Measurements from ENCODE around the gene ACTN4. TPM values are rescaled to one million over a fixed set of nuclear protein-coding genes. Genes with fewer than 3 reads are reported as not detected.
A peak's percentile ranks its signal among the peaks of the same experiment; 100 is the strongest.

Gene ACTN4
- polyA plus RNA-seq, 2 donors = 261 to 376 TPM

DNA sequence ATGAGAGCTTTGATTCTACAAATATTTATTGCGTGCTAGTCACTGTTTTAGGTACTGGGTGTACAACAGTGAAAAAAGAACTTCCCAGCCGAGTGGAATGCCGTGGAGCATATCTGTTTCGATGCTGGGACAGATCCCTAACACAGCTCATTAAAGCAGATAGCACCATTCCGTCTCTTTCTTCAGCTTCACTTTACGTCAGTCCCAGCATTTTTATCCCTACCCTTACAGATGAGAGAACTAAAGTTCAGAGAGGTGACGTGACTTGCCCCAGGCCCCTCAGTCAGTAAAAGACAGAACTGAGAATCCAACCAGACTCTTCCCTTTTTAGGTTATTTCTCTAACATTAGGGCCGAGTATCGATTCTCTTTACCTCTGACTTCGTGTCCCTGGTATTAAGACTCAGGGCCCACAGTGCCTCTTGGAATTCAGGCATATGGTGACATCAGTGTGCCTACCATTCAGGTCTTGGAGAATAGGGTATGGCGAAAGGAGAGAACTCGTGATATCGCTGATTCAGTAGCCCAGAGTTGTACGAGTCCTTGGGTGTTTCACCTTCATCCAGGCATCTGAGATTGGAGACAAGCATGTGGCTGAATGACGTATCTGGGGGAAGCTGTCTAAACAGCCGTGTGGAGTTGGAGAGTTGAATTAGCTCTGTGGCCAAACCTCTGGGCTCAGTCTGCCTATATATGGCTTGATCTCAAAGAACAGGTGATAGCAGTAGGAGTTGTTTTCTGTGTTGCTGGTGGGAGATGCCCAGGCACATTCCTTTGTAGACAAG lies 27.1 kb downstream of the ACTN4 start:
- Histone ChIP-seq H3K27ac (ENCODE audit: low read depth in 2 of 2, low read length in 1 of 2) (peak overlapping the region; percentile 84 to 93), H3K4me1 (ENCODE audit: control insufficient read depth in 2 of 2, insufficient read depth in 2 of 2, low read length in 1 of 2) (peaks cover 12 to 28% of the 10 kb centered on the region in 2 donors), H3K9me3 (ENCODE audit: control insufficient read depth in 2 of 2, insufficient read depth in 1 of 2, low read depth in 1 of 2, low read length in 1 of 2) (no peaks in the 10 kb centered on the region), H3K27me3 (ENCODE audit: control insufficient read depth in 1 of 2, insufficient read depth in 2 of 2, low read length in 2 of 2) (no peaks in the 10 kb centered on the region), H3K4me3 (ENCODE audit: low read depth in 1 of 2, low read length in 2 of 2) (no peak overlapping the region), H3K36me3 (ENCODE audit: control insufficient read depth in 2 of 2, insufficient read depth in 2 of 2, low read length in 1 of 2) (peaks cover 0 to 3% of the 10 kb centered on the region in 2 donors)
- 46 to 57% methylated on average over 16 of the region's 16 CpGs for WGBS, 2 donors

DNA sequence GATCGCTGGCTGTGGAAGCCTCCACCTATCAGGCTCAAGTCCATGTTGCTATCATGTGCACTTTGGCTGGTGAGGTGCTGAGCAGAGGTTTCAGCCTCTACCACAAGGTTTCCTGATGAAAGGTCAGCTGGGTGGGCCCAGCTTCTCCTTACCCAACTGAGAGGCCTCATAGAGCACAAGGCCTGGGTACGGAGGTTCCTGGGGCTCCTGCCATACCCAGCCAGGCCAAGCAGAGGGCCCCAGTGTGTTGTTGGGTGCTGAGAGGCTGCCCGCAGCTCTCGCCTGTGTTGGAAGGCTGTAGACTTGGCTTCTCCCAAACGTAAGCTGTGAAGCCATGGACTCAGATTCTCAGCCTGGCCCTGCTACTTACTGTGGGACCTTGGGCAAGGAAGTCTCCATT lies 28.2 kb downstream of the ACTN4 start:
- Histone ChIP-seq H3K27me3 (ENCODE audit: control insufficient read depth in 1 of 2, insufficient read depth in 2 of 2, low read length in 2 of 2) (no peaks in the 10 kb centered on the region), H3K4me1 (ENCODE audit: control insufficient read depth in 2 of 2, insufficient read depth in 2 of 2, low read length in 1 of 2) (peaks cover 11 to 24% of the 10 kb centered on the region in 2 donors), H3K27ac (ENCODE audit: low read depth in 2 of 2, low read length in 1 of 2) (peak overlapping the region; percentile 84 to 93), H3K4me3 (ENCODE audit: low read depth in 1 of 2, low read length in 2 of 2) (no peak overlapping the region), H3K36me3 (ENCODE audit: control insufficient read depth in 2 of 2, insufficient read depth in 2 of 2, low read length in 1 of 2) (peaks cover 0 to 3% of the 10 kb centered on the region in 2 donors), H3K9me3 (ENCODE audit: control insufficient read depth in 2 of 2, insufficient read depth in 1 of 2, low read depth in 1 of 2, low read length in 1 of 2) (no peaks in the 10 kb centered on the region)
- 72 to 73% methylated on average over 5 of the region's 5 CpGs for WGBS, 2 donors

DNA sequence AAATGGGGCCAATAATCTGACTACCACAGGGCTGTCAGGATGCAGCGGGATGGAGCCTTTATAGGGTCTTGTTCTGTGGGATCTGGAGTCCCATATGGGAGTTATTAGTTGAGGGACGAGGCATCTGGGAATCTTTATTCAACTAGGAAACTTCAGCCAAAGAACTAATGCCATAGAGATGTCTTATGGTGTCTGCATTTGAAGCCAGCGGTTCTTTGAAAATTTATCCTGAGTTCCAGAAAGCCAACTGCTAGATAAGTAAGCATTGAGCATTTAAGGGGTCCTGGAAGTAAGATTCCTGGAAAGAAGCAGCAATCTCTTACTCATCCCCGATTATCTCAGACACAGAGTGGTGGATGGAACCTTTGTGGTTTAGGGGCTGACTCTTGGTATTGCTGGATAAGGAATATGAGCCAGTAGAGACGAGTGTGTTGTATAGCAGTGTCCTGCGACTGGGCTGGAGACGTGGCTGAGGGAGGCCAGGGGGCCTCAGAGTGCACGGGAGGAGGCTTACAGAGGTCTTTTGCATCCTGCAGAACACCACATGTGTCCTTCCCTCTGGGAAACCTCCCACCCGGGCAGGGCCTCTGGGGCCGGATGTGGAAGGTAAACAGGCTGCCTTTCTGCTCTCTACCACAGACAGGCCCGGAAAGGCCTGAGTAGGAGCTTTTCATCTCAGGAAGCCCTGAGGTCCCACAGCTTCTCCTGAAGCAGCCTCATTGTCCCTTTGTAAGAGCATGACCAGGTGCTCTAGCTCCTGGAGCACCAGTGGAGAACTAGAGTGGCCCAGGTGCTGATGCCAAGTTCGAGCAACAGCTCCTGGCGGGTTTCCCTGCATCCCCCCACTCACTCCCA lies 28.8 kb downstream of the ACTN4 start:
- H3K4me3 ChIP-seq (ENCODE audit: low read depth in 1 of 2, low read length in 2 of 2) = no peak overlapping the region
- H3K27me3 ChIP-seq (ENCODE audit: control insufficient read depth in 1 of 2, insufficient read depth in 2 of 2, low read length in 2 of 2) = no peaks in the 10 kb centered on the region
- peak overlapping the region; percentile 84 to 93 for H3K27ac ChIP-seq (ENCODE audit: low read depth in 2 of 2, low read length in 1 of 2)
- no peaks in the 10 kb centered on the region for H3K9me3 ChIP-seq (ENCODE audit: control insufficient read depth in 2 of 2, insufficient read depth in 1 of 2, low read depth in 1 of 2, low read length in 1 of 2)
- 40 to 43% methylated on average over 13 of the region's 13 CpGs for WGBS, 2 donors
- peaks cover 11 to 24% of the 10 kb centered on the region in 2 donors for H3K4me1 ChIP-seq (ENCODE audit: control insufficient read depth in 2 of 2, insufficient read depth in 2 of 2, low read length in 1 of 2)
- peaks cover 0 to 5% of the 10 kb centered on the region in 2 donors for H3K36me3 ChIP-seq (ENCODE audit: control insufficient read depth in 2 of 2, insufficient read depth in 2 of 2, low read length in 1 of 2)

DNA sequence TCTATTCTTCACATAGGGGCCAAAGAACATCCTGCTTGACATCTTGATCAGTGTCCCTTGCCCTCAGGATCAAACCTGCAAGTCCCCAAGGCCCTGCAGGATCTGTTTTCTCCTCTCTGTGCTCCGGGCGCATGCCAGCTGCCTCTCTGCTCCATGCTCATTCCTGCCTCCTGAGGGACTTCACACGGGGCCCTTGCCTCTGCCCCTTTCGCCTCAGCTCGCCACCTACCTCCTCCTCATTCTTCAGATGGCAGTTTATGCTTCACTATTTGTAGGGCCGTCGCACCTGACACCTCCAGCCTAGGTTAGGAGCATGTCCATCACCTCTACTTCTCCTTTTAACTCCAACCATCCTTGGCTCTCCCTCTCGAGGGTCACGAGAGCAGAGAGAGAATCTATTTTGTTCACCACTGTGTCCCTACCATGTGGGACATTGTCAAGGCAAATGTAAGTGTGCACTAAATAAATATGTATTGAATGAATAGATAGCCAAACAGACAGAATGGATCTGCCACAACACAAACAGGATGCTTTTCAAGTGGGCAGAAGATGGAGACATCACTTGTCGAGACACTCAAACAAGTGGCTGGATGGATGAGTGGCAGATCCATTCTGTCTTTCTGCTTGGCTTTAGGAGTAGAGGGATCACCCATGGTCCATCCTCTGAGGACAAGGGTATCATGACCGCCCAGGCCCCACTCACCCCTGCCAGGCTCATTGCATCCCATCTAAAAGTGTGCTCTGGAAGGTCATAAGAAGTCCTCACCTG lies 29.6 kb downstream of the ACTN4 start:
- no peak overlapping the region for H3K4me3 ChIP-seq (ENCODE audit: low read depth in 1 of 2, low read length in 2 of 2)
- 72 to 74% methylated on average over 11 of the region's 11 CpGs for WGBS, 2 donors
- peak overlapping the region; percentile 62 to 76 for H3K27ac ChIP-seq (ENCODE audit: low read depth in 2 of 2, low read length in 1 of 2)
- H3K4me1 ChIP-seq (ENCODE audit: control insufficient read depth in 2 of 2, insufficient read depth in 2 of 2, low read length in 1 of 2) = peaks cover 11 to 24% of the 10 kb centered on the region in 2 donors
- H3K27me3 ChIP-seq (ENCODE audit: control insufficient read depth in 1 of 2, insufficient read depth in 2 of 2, low read length in 2 of 2) = no peaks in the 10 kb centered on the region
- peaks cover 0 to 7% of the 10 kb centered on the region in 2 donors for H3K36me3 ChIP-seq (ENCODE audit: control insufficient read depth in 2 of 2, insufficient read depth in 2 of 2, low read length in 1 of 2)
- H3K9me3 ChIP-seq (ENCODE audit: control insufficient read depth in 2 of 2, insufficient read depth in 1 of 2, low read depth in 1 of 2, low read length in 1 of 2) = no peaks in the 10 kb centered on the region

DNA sequence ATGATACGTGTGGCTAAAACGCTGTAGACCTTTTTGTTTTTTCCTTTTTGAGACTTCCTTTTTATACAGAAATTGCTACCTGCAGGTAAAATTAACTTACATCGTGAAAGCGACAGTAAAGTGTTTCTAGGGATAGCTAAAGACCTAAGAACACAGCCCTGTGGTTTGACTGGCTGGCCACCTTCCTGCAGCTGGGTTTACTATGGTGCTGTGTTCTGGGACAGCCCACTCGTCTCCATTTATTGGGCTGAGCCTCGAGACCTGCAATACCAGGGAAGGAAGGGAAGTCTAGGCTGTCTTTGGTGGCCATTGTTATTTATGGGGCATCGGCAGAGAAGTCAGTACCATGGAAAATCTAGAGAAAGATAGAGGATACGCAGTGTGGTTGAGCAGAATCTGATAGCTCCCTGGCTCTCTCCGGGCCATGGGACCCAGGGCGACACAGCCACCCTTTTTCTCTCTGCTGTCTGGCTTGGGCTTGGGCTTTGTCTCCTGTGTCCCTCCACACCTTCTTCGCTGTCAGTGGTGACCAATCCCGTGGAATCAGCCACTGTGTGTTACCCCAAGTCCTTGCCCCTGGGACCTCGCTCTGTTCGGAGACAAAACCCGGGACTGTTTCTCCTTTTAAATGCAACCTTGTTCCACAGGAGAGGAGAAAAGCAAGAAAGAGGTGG lies 30.9 kb downstream of the ACTN4 start:
- Histone ChIP-seq H3K36me3 (ENCODE audit: control insufficient read depth in 2 of 2, insufficient read depth in 2 of 2, low read length in 1 of 2) (peaks cover 0 to 7% of the 10 kb centered on the region in 2 donors), H3K27ac (ENCODE audit: low read depth in 2 of 2, low read length in 1 of 2) (peak overlapping the region; percentile 12 to 59), H3K4me3 (ENCODE audit: low read depth in 1 of 2, low read length in 2 of 2) (no peak overlapping the region), H3K27me3 (ENCODE audit: control insufficient read depth in 1 of 2, insufficient read depth in 2 of 2, low read length in 2 of 2) (no peaks in the 10 kb centered on the region), H3K4me1 (ENCODE audit: control insufficient read depth in 2 of 2, insufficient read depth in 2 of 2, low read length in 1 of 2) (peaks cover 16 to 33% of the 10 kb centered on the region in 2 donors), H3K9me3 (ENCODE audit: control insufficient read depth in 2 of 2, insufficient read depth in 1 of 2, low read depth in 1 of 2, low read length in 1 of 2) (no peaks in the 10 kb centered on the region)
- WGBS, 2 donors = 77 to 79% methylated on average over 15 of the region's 15 CpGs

GRCh38 chr19:38678891-38679494 lies 31.5 kb downstream of the ACTN4 start:
- no peaks in the 10 kb centered on the region for H3K27me3 ChIP-seq (ENCODE audit: control insufficient read depth in 1 of 2, insufficient read depth in 2 of 2, low read length in 2 of 2)
- peaks cover 16 to 38% of the 10 kb centered on the region in 2 donors for H3K4me1 ChIP-seq (ENCODE audit: control insufficient read depth in 2 of 2, insufficient read depth in 2 of 2, low read length in 1 of 2)
- H3K4me3 ChIP-seq (ENCODE audit: low read depth in 1 of 2, low read length in 2 of 2) = no peak overlapping the region
- H3K9me3 ChIP-seq (ENCODE audit: control insufficient read depth in 2 of 2, insufficient read depth in 1 of 2, low read depth in 1 of 2, low read length in 1 of 2) = no peaks in the 10 kb centered on the region
- peaks cover 0 to 7% of the 10 kb centered on the region in 2 donors for H3K36me3 ChIP-seq (ENCODE audit: control insufficient read depth in 2 of 2, insufficient read depth in 2 of 2, low read length in 1 of 2)
- WGBS, 2 donors = 80 to 82% methylated on average over 7 of the region's 7 CpGs
- peak overlapping the region in 1 of 2 donors; percentile 59 for H3K27ac ChIP-seq (ENCODE audit: low read depth in 2 of 2, low read length in 1 of 2)

DNA sequence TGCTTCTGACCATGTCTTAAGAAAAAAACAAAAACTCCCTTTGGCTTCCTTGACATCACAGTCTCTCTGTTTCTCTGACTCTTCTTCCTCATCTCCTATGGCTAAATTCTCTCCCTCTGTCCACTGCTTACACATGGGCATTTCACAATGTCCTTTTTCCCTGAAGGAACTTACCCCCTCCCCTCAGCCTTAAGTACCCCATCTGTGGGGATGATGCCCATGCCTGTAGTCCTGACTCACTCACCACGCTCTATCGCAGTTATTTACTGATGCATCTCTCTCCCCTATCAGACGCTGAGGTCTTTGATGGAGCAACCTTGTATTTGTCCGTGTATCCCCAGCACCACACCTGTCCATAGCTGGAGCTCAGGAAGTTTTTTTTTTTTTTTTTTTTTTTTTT lies 32.4 kb downstream of the ACTN4 start:
- Histone ChIP-seq H3K9me3 (ENCODE audit: control insufficient read depth in 2 of 2, insufficient read depth in 1 of 2, low read depth in 1 of 2, low read length in 1 of 2) (no peaks in the 10 kb centered on the region), H3K4me3 (ENCODE audit: low read depth in 1 of 2, low read length in 2 of 2) (no peak overlapping the region), H3K27me3 (ENCODE audit: control insufficient read depth in 1 of 2, insufficient read depth in 2 of 2, low read length in 2 of 2) (no peaks in the 10 kb centered on the region), H3K36me3 (ENCODE audit: control insufficient read depth in 2 of 2, insufficient read depth in 2 of 2, low read length in 1 of 2) (peaks cover 0 to 7% of the 10 kb centered on the region in 2 donors), H3K4me1 (ENCODE audit: control insufficient read depth in 2 of 2, insufficient read depth in 2 of 2, low read length in 1 of 2) (peaks cover 16 to 37% of the 10 kb centered on the region in 2 donors), H3K27ac (ENCODE audit: low read depth in 2 of 2, low read length in 1 of 2) (peak overlapping the region in 1 of 2 donors; percentile 47)
- 49 to 60% methylated on average over 4 of the region's 4 CpGs for WGBS, 2 donors

DNA sequence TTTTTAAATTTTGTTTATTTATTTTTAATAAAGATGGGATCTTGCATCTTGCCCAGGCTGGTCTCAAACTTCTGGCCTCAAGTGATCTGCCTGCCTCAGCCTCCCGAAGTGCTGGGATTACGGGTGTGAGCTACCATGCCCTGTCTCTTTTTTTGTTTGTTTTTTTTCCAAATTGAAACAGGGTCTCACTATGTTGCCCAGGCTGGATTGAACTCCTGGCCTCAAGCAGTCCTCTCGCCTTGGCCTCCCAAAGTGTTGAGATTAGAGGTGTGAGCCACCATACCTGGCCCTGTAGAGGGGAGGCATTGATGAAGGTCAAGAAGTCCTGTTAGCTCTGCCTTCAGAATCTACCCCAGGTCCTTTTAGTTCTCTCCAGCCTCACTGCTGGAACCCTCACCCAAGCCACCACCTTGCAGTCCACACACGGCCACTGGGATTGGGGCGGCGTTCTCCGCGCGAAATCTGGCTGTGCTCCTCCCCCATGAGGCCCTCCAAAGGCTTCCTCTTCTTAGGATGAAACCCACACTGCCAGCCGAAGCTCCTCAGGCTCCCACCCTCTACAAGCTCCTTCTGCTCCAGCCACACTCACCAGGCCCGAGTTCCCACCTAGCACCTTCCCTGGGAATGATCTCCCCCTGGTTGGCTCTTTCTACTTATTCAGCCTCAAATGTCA lies 34.9 kb downstream of the ACTN4 start:
- Histone ChIP-seq H3K27me3 (ENCODE audit: control insufficient read depth in 1 of 2, insufficient read depth in 2 of 2, low read length in 2 of 2) (no peaks in the 10 kb centered on the region), H3K9me3 (ENCODE audit: control insufficient read depth in 2 of 2, insufficient read depth in 1 of 2, low read depth in 1 of 2, low read length in 1 of 2) (no peaks in the 10 kb centered on the region), H3K27ac (ENCODE audit: low read depth in 2 of 2, low read length in 1 of 2) (peak overlapping the region; percentile 98 to 100), H3K36me3 (ENCODE audit: control insufficient read depth in 2 of 2, insufficient read depth in 2 of 2, low read length in 1 of 2) (peaks cover 0 to 5% of the 10 kb centered on the region in 2 donors), H3K4me1 (ENCODE audit: control insufficient read depth in 2 of 2, insufficient read depth in 2 of 2, low read length in 1 of 2) (peaks cover 15 to 39% of the 10 kb centered on the region in 2 donors), H3K4me3 (ENCODE audit: low read depth in 1 of 2, low read length in 2 of 2) (no peak overlapping the region)
- WGBS, 2 donors = 93 to 95% methylated on average over 11 of the region's 11 CpGs
